ENCODE measurements around the gene PPP2R1B.

The PPP2R1B gene

GRCh38 chr11:111756097-111756496 lies 10.1 kb downstream of the PPP2R1B start:
- no peaks in the 10 kb centered on the region for H3K4me1 Mint-ChIP-seq (ENCODE audit: low read depth)
- H3K9me3 Mint-ChIP-seq = no peaks in the 10 kb centered on the region
- H3K36me3 Mint-ChIP-seq (ENCODE audit: low read depth) = peaks cover 98% of the 10 kb centered on the region
- H3K4me3 Mint-ChIP-seq = no peak overlapping the region
- no peaks in the 10 kb centered on the region for H3K27me3 Mint-ChIP-seq
- intact Hi-C loops (cut with micrococcal nuclease) = no loop called here
- H3K27ac Mint-ChIP-seq = no peak overlapping the region

GRCh38 chr11:111749646-111750045 lies 16.5 kb downstream of the PPP2R1B start:
- Mint-ChIP-seq H3K9me3 (no peaks in the 10 kb centered on the region), H3K4me1 (ENCODE audit: low read depth) (no peaks in the 10 kb centered on the region), H3K4me3 (no peak overlapping the region), H3K27ac (no peak overlapping the region), H3K27me3 (no peaks in the 10 kb centered on the region), H3K36me3 (ENCODE audit: low read depth) (peaks cover 95% of the 10 kb centered on the region)
- intact Hi-C loops (cut with micrococcal nuclease) = no loop called here

GRCh38 chr11:111748035-111748804 lies 18.0 kb downstream of the PPP2R1B start:
- H3K27ac Mint-ChIP-seq = no peak overlapping the region
- no peaks in the 10 kb centered on the region for H3K9me3 Mint-ChIP-seq
- no peaks in the 10 kb centered on the region for H3K4me1 Mint-ChIP-seq (ENCODE audit: low read depth)
- H3K36me3 Mint-ChIP-seq (ENCODE audit: low read depth) = peaks cover 95% of the 10 kb centered on the region
- no peaks in the 10 kb centered on the region for H3K27me3 Mint-ChIP-seq
- intact Hi-C loops (cut with micrococcal nuclease) = no loop called here
- no peak overlapping the region for H3K4me3 Mint-ChIP-seq

GRCh38 chr11:111745719-111746504 lies 20.3 kb downstream of the PPP2R1B start:
- peaks cover 94% of the 10 kb centered on the region for H3K36me3 Mint-ChIP-seq (ENCODE audit: low read depth)
- H3K4me1 Mint-ChIP-seq (ENCODE audit: low read depth) = no peaks in the 10 kb centered on the region
- no peak overlapping the region for H3K4me3 Mint-ChIP-seq
- no peaks in the 10 kb centered on the region for H3K9me3 Mint-ChIP-seq
- H3K27ac Mint-ChIP-seq = no peak overlapping the region
- intact Hi-C loops (cut with micrococcal nuclease) = no loop called here
- no peaks in the 10 kb centered on the region for H3K27me3 Mint-ChIP-seq

- Mint-ChIP-seq H3K9me3 (no peaks in the 10 kb centered on the region), H3K36me3 (ENCODE audit: low read depth) (peaks cover 85% of the 10 kb centered on the region), H3K4me1 (ENCODE audit: low read depth) (no peaks in the 10 kb centered on the region), H3K27ac (no peak overlapping the region), H3K27me3 (no peaks in the 10 kb centered on the region), H3K4me3 (no peak overlapping the region)
- intact Hi-C loops (cut with micrococcal nuclease) = no loop called here
Observed at GRCh38 chr11:111743700-111744099, 22.5 kb downstream of the PPP2R1B start.

GRCh38 chr11:111741751-111742150 lies 24.4 kb downstream of the PPP2R1B start:
- intact Hi-C loops (cut with micrococcal nuclease) = no loop called here
- no peaks in the 10 kb centered on the region for H3K9me3 Mint-ChIP-seq
- H3K4me3 Mint-ChIP-seq = no peak overlapping the region
- peaks cover 87% of the 10 kb centered on the region for H3K36me3 Mint-ChIP-seq (ENCODE audit: low read depth)
- no peaks in the 10 kb centered on the region for H3K27me3 Mint-ChIP-seq
- H3K4me1 Mint-ChIP-seq (ENCODE audit: low read depth) = no peaks in the 10 kb centered on the region
- no peak overlapping the region for H3K27ac Mint-ChIP-seq

- H3K36me3 Mint-ChIP-seq (ENCODE audit: low read depth) = peaks cover 63% of the 10 kb centered on the region
- no peak overlapping the region for H3K27ac Mint-ChIP-seq
- H3K4me3 Mint-ChIP-seq = no peak overlapping the region
- H3K9me3 Mint-ChIP-seq = no peaks in the 10 kb centered on the region
- intact Hi-C loops (cut with micrococcal nuclease) = no loop called here
- H3K4me1 Mint-ChIP-seq (ENCODE audit: low read depth) = no peaks in the 10 kb centered on the region
- H3K27me3 Mint-ChIP-seq = no peaks in the 10 kb centered on the region
Observed at GRCh38 chr11:111739299-111739698, 26.9 kb downstream of the PPP2R1B start.

GRCh38 chr11:111737444-111738210 lies 28.6 kb downstream of the PPP2R1B start:
- Mint-ChIP-seq H3K4me1 (ENCODE audit: low read depth) (no peaks in the 10 kb centered on the region), H3K36me3 (ENCODE audit: low read depth) (peaks cover 47% of the 10 kb centered on the region), H3K27me3 (no peaks in the 10 kb centered on the region), H3K27ac (no peak overlapping the region), H3K4me3 (no peak overlapping the region), H3K9me3 (no peaks in the 10 kb centered on the region)
- intact Hi-C loops (cut with micrococcal nuclease) = no loop called here

- Mint-ChIP-seq H3K27me3 (no peaks in the 10 kb centered on the region), H3K36me3 (ENCODE audit: low read depth) (peaks cover 40% of the 10 kb centered on the region), H3K4me1 (ENCODE audit: low read depth) (no peaks in the 10 kb centered on the region), H3K27ac (no peak overlapping the region), H3K4me3 (no peak overlapping the region), H3K9me3 (no peaks in the 10 kb centered on the region)
- intact Hi-C loops (cut with micrococcal nuclease) = no loop called here
Observed at GRCh38 chr11:111736621-111737443, 29.4 kb downstream of the PPP2R1B start.

GRCh38 chr11:111736181-111736590 lies 30.0 kb downstream of the PPP2R1B start:
- peaks cover 37% of the 10 kb centered on the region for H3K36me3 Mint-ChIP-seq (ENCODE audit: low read depth)
- intact Hi-C loops (cut with micrococcal nuclease) = no loop called here

GRCh38 chr11:111735262-111736116 lies 30.7 kb downstream of the PPP2R1B start:
- Mint-ChIP-seq H3K4me3 (no peak overlapping the region), H3K36me3 (ENCODE audit: low read depth) (peaks cover 35% of the 10 kb centered on the region), H3K4me1 (ENCODE audit: low read depth) (no peaks in the 10 kb centered on the region), H3K9me3 (no peaks in the 10 kb centered on the region), H3K27ac (no peak overlapping the region), H3K27me3 (no peaks in the 10 kb centered on the region)
- intact Hi-C loops (cut with micrococcal nuclease) = no loop called here

More at GRCh38 chr11:111736181-111736590, 30.0 kb downstream of the PPP2R1B start:
- H3K4me3 Mint-ChIP-seq = no peak overlapping the region
- no peak overlapping the region for H3K27ac Mint-ChIP-seq
- no peaks in the 10 kb centered on the region for H3K9me3 Mint-ChIP-seq
- no peaks in the 10 kb centered on the region for H3K27me3 Mint-ChIP-seq
- no peaks in the 10 kb centered on the region for H3K4me1 Mint-ChIP-seq (ENCODE audit: low read depth)

GRCh38 chr11:111734954-111735261 lies 31.3 kb downstream of the PPP2R1B start:
- Mint-ChIP-seq H3K4me3 (no peak overlapping the region), H3K27ac (no peak overlapping the region), H3K4me1 (ENCODE audit: low read depth) (no peaks in the 10 kb centered on the region), H3K9me3 (no peaks in the 10 kb centered on the region), H3K27me3 (no peaks in the 10 kb centered on the region), H3K36me3 (ENCODE audit: low read depth) (peaks cover 30% of the 10 kb centered on the region)
- intact Hi-C loops (cut with micrococcal nuclease) = no loop called here

Data from dendritic cell treated with granulocyte-macrophage colony-stimulating factor and Interleukin-4, amounts not matched to agents 40 ng/mL and 50 ng/mL, for 4 days (primary cell).